Endothelial cell (in vitro differentiated cells): ENCODE data around the gene PTPRN2. TPM values are rescaled to one million over a fixed set of nuclear protein-coding genes. Genes with fewer than 3 reads are reported as not detected.
A peak's percentile ranks its signal among the peaks of the same experiment; 100 is the strongest.

Experiments used
- DNase-seq: peaks from one replicate; pipeline ENCODE4 v3.0.0; 2021; ENCODE audit warnings: low spot score
- H3K27ac Mint-ChIP-seq: one replicate; pipeline ENCODE4 v1.8.0; 2021; ENCODE audit warnings: mixed read lengths, inconsistent platforms; ENCODE audit not compliant: unreplicated experiment
- H3K27me3 Mint-ChIP-seq: one replicate; pipeline ENCODE4 v1.8.0; 2021; ENCODE audit warnings: mild to moderate bottlenecking, moderate library complexity, mixed read lengths, inconsistent platforms; ENCODE audit not compliant: unreplicated experiment
- H3K36me3 Mint-ChIP-seq: one replicate; pipeline ENCODE4 v1.8.0; 2021; ENCODE audit warnings: mild to moderate bottlenecking, low read depth, mixed read lengths, inconsistent platforms; ENCODE audit not compliant: unreplicated experiment
- H3K4me1 Mint-ChIP-seq: one replicate; pipeline ENCODE4 v1.8.0; 2021; ENCODE audit warnings: mild to moderate bottlenecking, mixed read lengths, inconsistent platforms; ENCODE audit not compliant: unreplicated experiment
- H3K4me3 Mint-ChIP-seq: one replicate; pipeline ENCODE4 v1.8.0; 2021; ENCODE audit warnings: mild to moderate bottlenecking, mixed read lengths, inconsistent platforms; ENCODE audit not compliant: unreplicated experiment
- H3K9me3 Mint-ChIP-seq: one replicate; pipeline ENCODE4 v1.8.0; 2021; ENCODE audit warnings: mixed read lengths, inconsistent platforms; ENCODE audit not compliant: unreplicated experiment
- total RNA-seq: library from RNA; stranded (reverse); fragmentation: NEBNext Ultra II Directional; extraction: Animal tissue kit (Norgen Biotek cat#: 25700); gene quantifications from one replicate; pipeline ENCODE4 v1.2.1, GENCODE V29; 2021; ENCODE audit not compliant: unreplicated experiment
- TF ChIP-seq, protein P1 (sequence below): fragments of 200-600 bp; sonication (generic); IDR thresholded peaks from one replicate; pipeline ENCODE4 v1.5.0; 2021; ENCODE audit warnings: antibody characterized with exemption; ENCODE audit not compliant: unreplicated experiment

Gene PTPRN2
- total RNA-seq, 1 donor from 2014 or later = 0.18 TPM

DNA sequence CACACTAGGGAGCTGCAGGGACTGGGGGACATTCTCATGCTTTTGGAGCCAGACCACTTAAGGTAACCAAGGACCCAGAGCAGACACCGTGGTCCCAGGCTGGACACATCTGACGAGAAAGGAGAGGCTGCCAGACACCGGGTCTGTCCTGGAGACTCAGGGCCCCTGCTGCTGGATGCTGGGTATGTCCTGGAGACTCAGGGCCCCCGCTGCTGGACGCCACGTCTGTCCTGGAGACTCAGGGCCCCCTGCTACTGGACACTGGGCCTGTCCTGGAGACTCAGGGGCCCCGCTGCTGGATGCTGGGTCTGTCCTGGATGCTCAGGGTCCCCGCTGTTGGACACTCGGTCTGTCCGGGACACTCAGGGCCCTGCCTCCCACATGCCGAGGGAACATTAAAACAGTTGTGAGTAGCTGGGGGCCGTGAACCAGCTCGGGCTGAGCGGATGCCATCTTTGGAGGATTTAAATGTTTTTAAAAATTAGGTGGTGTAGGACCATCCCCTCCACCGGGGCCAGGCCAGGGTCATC lies 1001.1 kb downstream of the PTPRN2 start:
- TF ChIP-seq, protein P1, sequence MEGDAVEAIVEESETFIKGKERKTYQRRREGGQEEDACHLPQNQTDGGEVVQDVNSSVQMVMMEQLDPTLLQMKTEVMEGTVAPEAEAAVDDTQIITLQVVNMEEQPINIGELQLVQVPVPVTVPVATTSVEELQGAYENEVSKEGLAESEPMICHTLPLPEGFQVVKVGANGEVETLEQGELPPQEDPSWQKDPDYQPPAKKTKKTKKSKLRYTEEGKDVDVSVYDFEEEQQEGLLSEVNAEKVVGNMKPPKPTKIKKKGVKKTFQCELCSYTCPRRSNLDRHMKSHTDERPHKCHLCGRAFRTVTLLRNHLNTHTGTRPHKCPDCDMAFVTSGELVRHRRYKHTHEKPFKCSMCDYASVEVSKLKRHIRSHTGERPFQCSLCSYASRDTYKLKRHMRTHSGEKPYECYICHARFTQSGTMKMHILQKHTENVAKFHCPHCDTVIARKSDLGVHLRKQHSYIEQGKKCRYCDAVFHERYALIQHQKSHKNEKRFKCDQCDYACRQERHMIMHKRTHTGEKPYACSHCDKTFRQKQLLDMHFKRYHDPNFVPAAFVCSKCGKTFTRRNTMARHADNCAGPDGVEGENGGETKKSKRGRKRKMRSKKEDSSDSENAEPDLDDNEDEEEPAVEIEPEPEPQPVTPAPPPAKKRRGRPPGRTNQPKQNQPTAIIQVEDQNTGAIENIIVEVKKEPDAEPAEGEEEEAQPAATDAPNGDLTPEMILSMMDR = no peak
- Mint-ChIP-seq H3K4me1 (no peaks in the 10 kb centered on the region), H3K27ac (no peak overlapping the region), H3K4me3 (no peak overlapping the region), H3K27me3 (peaks cover 6% of the 10 kb centered on the region), H3K36me3 (peaks cover 22% of the 10 kb centered on the region), H3K9me3 (peaks cover 74% of the 10 kb centered on the region)
- DNase-seq = no peak

DNA sequence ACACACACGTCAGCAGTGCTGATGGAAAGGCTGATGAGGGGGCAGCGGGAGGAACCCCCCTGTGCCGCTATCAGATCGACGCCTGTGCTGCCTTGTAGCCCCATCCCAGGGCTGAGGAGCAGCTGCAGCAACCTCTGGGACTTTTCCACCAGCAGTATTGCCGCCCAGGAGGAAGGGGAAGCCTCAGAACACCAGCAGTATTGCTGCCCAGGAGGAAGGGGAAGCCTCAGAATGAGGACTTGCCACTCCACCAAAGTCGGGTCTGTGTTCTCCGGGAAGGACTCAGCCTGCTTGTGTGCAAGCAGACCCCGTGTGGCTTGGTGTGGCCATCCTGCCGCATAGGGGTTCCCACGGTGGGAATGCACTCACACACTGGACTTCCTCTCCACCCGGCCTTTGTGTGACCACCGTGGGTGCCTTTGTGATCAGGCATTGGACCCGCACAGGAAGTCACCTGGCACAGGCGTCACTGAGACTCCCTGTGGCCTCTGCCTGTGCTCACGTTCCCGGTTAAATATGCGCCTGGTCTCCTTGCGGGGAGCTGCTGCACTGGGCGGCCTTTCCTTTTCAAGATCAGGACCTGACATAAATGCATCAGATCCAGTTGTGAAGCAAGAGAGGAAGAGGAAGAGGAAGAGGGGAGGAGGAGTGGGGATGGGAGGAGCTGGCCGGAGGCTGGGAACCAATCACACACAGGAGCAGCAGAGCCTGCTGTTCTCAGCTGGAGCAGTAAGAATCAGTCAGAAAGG lies 1002.3 kb downstream of the PTPRN2 start:
- Mint-ChIP-seq H3K4me3 (no peak overlapping the region), H3K9me3 (peaks cover 69% of the 10 kb centered on the region), H3K36me3 (peaks cover 19% of the 10 kb centered on the region), H3K4me1 (no peaks in the 10 kb centered on the region), H3K27me3 (peaks cover 8% of the 10 kb centered on the region), H3K27ac (no peak overlapping the region)
- TF ChIP-seq, protein P1 = no peak
- DNase-seq = no peak

DNA sequence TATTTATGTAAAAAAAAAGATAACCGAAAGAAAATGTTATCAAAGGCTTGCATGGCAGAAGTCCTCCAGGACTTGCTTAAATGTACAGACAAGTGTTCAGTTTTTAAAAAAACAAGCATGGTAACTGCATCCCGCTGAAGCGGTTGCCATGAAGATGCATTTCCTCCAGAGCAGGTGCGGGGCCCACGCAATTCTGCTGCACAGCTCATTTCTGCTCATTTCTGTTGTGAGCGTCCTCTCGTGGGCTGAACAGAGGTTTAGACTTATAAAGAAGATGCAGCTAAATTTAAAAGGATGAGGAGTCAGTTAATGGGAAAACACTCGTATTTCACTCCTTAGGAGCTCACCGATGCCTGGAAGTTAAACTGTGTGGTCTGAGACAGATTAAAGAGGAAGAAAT lies 1003.2 kb downstream of the PTPRN2 start:
- peaks cover 61% of the 10 kb centered on the region for H3K9me3 Mint-ChIP-seq
- H3K4me3 Mint-ChIP-seq = peak overlapping the region; percentile 35
- H3K4me1 Mint-ChIP-seq = no peaks in the 10 kb centered on the region

DNA sequence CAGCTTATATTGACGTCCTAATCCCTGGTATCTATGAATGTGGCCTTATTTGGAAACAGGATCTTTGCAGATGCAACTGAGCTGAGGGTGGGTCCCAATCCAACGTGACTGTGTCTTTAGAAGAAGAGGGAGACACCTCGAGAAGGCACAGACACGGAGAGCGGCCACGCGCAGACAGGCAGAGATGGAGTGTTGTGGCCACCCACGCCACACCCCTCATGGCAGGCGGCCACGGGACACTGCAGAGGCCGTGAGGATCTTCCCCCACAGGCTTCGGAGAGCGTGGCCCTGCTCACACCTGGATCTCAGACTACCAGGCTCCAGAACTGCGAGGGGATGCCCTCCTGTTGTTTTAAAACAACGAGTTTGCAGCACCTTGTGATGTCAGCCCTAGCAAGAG lies 1005.9 kb downstream of the PTPRN2 start:
- Mint-ChIP-seq H3K27ac (no peak overlapping the region), H3K4me1 (no peaks in the 10 kb centered on the region), H3K4me3 (no peak overlapping the region), H3K9me3 (peaks cover 50% of the 10 kb centered on the region), H3K27me3 (peaks cover 3% of the 10 kb centered on the region), H3K36me3 (peaks cover 21% of the 10 kb centered on the region)
- TF ChIP-seq, protein P1 = no peak
- no peak for DNase-seq

More for the DNA sequence above, 1003.2 kb downstream of the PTPRN2 start:
- no peak for DNase-seq
- TF ChIP-seq, protein P1 = no peak
- Mint-ChIP-seq H3K36me3 (peaks cover 19% of the 10 kb centered on the region), H3K27me3 (peaks cover 8% of the 10 kb centered on the region), H3K27ac (no peak overlapping the region)

DNA sequence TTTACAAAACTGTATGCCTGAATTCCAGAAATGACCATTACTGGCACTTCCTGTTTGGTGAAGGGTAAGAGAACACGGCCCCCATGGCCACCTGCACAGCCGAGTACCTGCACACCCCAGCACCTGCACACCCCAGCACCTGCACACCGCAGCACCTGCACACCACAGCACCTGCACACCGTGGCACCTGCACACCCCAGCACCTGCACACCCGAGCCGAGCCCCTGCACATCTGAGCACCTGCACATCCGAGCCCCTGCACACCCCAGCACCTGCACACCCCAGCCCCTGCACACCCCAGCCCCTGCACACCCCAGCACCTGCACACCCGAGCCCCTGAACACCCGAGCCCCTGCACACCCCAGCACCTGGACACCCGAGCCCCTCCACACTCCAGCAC lies 1007.3 kb downstream of the PTPRN2 start:
- H3K4me1 Mint-ChIP-seq = no peaks in the 10 kb centered on the region
- no peak overlapping the region for H3K4me3 Mint-ChIP-seq
- TF ChIP-seq, protein P1 = no peak
- H3K36me3 Mint-ChIP-seq = peaks cover 21% of the 10 kb centered on the region
- DNase-seq = no peak
- H3K27me3 Mint-ChIP-seq = peaks cover 3% of the 10 kb centered on the region
- H3K27ac Mint-ChIP-seq = no peak overlapping the region
- peaks cover 44% of the 10 kb centered on the region for H3K9me3 Mint-ChIP-seq
